Measurements from ENCODE around the gene SF3A2.

DNA sequence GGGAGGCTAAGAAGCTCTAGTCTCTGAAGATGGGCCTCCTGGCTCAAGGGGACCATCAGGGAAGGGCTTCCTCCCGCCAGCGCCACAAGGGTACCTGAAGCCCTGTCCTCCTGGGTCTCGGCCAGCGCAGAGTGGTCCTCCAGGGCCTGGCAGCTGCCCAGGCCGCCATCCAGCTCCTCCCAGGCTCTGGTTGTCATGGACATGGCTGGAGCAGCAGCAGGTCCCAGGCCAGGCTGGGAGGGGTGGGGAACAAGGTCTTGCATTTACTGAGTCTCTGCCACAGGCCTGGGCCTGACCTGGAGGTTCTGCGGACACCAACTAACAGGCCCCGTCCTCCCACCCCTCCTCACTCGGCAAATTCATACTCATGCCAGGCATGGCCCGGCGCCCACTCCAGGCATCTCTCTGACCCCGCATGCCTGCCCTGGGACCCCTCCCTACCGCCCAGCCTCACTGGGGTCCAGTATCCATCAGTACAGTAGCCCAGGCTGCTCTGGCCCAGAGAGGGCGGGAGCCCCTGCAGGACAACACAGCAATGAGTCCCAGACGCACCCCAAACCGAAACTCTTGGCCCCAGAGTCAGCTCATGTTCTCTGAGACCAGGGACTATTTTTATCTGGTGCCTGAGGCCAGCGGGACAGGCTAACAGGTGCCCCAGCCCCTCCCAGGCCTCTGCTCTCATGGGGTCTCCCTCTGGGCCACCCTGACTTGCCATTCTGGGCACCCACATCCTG lies 18.7 kb downstream of the SF3A2 start:
- TF ChIP-seq, protein P1, sequence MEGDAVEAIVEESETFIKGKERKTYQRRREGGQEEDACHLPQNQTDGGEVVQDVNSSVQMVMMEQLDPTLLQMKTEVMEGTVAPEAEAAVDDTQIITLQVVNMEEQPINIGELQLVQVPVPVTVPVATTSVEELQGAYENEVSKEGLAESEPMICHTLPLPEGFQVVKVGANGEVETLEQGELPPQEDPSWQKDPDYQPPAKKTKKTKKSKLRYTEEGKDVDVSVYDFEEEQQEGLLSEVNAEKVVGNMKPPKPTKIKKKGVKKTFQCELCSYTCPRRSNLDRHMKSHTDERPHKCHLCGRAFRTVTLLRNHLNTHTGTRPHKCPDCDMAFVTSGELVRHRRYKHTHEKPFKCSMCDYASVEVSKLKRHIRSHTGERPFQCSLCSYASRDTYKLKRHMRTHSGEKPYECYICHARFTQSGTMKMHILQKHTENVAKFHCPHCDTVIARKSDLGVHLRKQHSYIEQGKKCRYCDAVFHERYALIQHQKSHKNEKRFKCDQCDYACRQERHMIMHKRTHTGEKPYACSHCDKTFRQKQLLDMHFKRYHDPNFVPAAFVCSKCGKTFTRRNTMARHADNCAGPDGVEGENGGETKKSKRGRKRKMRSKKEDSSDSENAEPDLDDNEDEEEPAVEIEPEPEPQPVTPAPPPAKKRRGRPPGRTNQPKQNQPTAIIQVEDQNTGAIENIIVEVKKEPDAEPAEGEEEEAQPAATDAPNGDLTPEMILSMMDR (IDR thresholded peaks at IDR 0.05), result no peak
- TF ChIP-seq POLR2A (IDR thresholded peaks at IDR 0.05), result no peak
